Measurements from ENCODE around the gene DMPK.
"Not testable (repeated sequence)": the region's sequence is repeated elsewhere in the genome, so short reads cannot be mapped to it uniquely, and the experiment has no call there.

DMPK gene

GRCh38 chr19:45733160-45733810, 49.0 kb downstream of the DMPK start, which contains the start of gene MEIOSIN:
TSS of gene MEIOSIN (plus strand) at chr19:45733439. CDS start at chr19:45735377, 1,938 bp downstream.
- DNase-seq: no peak

GRCh38 chr19:45730368-45731288, 51.7 kb downstream of the DMPK start, which contains the start of gene FBXO46:
TSS of gene FBXO46 (minus strand) at chr19:45730896. CDS start at chr19:45713495, 17,401 bp downstream.
- DNase-seq: peak; percentile 87 to 92

- peak; percentile 10 to 20 for DNase-seq
Observed at GRCh38 chr19:45729800-45730290, 52.4 kb downstream of the DMPK start.

GRCh38 chr19:45728683-45729082, 53.6 kb downstream of the DMPK start:
- DNase-seq: not testable (repeated sequence)

- not testable (repeated sequence) for DNase-seq
Observed at GRCh38 chr19:45720065-45720464, 62.2 kb downstream of the DMPK start.

All from stimulated activated CD4-positive, alpha-beta T cell treated with anti-CD3 and anti-CD28 coated beads, Interleukin-2, amount 100 ng/mL, for 48 hours (primary cell).